ENCODE data around the gene MCM8. TPM values are rescaled to one million over a fixed set of nuclear protein-coding genes. Genes with fewer than 3 reads are reported as not detected.

The MCM8 gene
- total RNA-seq, 1 donor from 2014 or later, result 5.2 TPM

DNA sequence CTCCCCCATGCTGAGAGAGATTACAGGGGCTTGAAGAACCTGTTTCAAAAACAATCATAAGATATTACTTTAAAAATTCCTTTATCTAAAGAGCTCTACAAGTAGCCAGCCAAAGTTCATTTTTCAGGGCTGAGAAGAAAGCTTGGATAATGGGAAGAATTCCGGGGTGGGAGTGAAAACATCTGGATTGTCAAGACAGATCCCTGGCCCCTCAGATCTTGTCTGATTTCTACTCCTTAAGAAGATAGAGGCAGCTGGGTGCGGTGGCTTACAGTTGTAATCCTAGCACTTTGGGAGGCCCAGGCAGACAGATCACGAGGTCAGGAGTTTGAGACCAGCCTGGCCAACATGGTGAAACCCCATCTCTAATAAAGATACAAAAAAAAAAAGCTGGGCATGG lies 24.9 kb upstream of the MCM8 start:
- intact Hi-C loops (cut with DNase I), result no loop called here
- TF ChIP-seq, protein P1, sequence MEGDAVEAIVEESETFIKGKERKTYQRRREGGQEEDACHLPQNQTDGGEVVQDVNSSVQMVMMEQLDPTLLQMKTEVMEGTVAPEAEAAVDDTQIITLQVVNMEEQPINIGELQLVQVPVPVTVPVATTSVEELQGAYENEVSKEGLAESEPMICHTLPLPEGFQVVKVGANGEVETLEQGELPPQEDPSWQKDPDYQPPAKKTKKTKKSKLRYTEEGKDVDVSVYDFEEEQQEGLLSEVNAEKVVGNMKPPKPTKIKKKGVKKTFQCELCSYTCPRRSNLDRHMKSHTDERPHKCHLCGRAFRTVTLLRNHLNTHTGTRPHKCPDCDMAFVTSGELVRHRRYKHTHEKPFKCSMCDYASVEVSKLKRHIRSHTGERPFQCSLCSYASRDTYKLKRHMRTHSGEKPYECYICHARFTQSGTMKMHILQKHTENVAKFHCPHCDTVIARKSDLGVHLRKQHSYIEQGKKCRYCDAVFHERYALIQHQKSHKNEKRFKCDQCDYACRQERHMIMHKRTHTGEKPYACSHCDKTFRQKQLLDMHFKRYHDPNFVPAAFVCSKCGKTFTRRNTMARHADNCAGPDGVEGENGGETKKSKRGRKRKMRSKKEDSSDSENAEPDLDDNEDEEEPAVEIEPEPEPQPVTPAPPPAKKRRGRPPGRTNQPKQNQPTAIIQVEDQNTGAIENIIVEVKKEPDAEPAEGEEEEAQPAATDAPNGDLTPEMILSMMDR (IDR thresholded peaks at IDR 0.05), result no peak
- Histone ChIP-seq H3K4me3 (no peak overlapping the region), H3K36me3 (no peaks in the 10 kb centered on the region), H3K27ac (no peak overlapping the region), H3K9me3 (no peaks in the 10 kb centered on the region), H3K4me1 (no peaks in the 10 kb centered on the region), H3K27me3 (no peaks in the 10 kb centered on the region)
- no peak for ATAC-seq
- DNase-seq, result no peak

DNA sequence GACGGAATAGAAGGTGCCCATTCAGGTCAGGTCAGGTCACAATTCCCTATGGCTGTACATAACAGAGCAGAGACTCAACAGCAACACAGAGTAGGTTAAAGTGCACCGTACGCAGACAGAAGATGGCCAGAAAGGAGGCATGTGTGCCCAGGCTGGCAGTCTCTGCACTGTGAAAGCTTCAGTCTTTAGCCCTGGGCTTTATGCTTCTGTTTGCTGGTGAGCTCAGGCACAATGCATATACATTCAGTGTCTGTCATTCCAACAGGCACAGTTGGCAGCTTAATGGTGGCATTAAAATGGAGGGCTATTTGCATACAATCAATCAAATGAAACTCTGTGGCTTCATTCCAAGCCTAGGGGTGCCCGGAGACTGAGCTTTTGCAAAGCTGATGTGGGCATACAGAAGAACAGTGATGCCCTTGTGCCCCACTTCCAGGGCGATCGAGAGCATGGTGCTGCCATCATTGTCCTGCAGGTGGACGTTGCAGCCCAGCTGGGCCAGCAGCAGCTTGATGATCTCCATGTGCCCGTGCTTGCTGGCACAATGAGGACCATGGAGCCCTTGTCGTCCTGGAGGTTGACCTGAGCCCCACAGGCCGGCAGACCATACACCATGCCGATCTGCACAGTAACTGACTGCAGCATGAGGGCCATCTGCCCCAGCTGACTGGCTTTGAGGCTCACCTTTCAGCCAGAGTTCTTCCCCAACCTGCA lies 22.5 kb upstream of the MCM8 start:
- H3K4me1 ChIP-seq, result no peaks in the 10 kb centered on the region
- H3K36me3 ChIP-seq, result no peaks in the 10 kb centered on the region
- TF ChIP-seq, protein P1 (IDR thresholded peaks at IDR 0.05), result no peak
- H3K27ac ChIP-seq, result no peak overlapping the region
- H3K4me3 ChIP-seq, result no peak overlapping the region
- ATAC-seq (no peak), DNase-seq (no peak)
- intact Hi-C loops (cut with DNase I), result no loop called here
- H3K27me3 ChIP-seq, result no peaks in the 10 kb centered on the region
- no peaks in the 10 kb centered on the region for H3K9me3 ChIP-seq

DNA sequence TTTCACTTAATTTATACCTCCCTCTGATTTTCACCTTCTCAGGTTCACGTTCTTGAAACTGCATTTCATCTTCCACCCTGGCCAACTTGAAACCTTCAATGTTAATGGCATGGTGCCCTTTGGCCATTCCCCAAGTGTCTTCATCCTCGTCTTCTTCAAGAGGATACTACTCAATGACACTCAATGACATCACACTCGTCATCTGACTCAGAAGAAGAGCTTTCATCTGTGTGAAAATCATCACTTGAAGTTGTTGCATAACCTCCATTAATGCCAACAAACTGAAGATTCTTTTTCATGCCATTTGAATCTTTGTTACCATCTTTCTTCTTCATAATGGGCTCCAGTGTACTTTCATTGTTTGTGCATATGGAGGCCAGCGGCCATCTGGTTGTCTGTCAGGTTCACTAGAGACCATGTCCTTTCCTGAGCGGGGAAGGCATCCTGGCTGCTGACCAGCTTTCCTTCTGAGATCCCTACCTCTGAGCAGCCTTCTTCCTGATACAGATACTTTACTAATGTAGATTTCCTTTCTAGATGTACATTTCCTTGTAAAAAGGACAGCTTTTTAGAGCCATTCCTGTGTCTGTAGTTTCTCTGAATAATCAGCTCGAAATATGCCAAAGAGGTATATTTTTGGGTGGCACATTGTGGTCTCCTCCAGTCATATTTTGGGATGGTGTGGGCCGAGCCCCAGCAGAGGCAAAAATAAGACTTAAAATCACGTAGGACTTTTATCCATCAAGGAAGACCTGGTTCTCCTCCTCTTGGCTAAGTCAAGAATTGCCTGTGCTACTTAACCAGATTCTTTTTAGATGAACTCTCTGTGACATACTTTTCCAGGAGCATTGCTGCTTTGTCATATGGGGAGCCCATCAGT lies 21.4 kb upstream of the MCM8 start:
- intact Hi-C loops (cut with DNase I), result no loop called here
- Histone ChIP-seq H3K27me3 (no peaks in the 10 kb centered on the region), H3K4me1 (no peaks in the 10 kb centered on the region), H3K27ac (no peak overlapping the region), H3K9me3 (no peaks in the 10 kb centered on the region), H3K36me3 (no peaks in the 10 kb centered on the region), H3K4me3 (no peak overlapping the region)
- TF ChIP-seq, protein P1 (IDR thresholded peaks at IDR 0.05), result no peak
- ATAC-seq, result no peak
- no peak for DNase-seq

DNA sequence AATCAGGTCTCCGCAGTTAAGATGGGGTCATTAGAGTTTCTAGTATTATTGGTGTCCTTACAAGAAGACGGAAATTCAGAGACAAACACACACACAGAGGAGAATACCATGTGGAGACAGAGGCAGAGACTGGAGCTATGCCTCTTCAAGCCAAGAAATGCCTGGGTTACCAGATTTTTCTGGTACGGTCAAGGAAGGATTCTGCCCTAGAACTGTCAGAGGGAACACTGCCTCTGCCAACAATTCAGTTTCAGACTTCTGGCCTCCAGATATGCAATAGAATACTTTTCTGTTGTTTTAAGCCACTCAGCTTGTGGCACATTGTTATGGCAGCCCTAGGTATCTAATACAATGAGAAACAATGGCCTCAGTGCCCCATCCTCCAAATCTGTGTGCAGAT lies 19.0 kb upstream of the MCM8 start:
- no peak for DNase-seq
- intact Hi-C loops (cut with DNase I), result no loop called here
- Histone ChIP-seq H3K4me3 (no peak overlapping the region), H3K27me3 (no peaks in the 10 kb centered on the region), H3K9me3 (no peaks in the 10 kb centered on the region), H3K27ac (no peak overlapping the region), H3K36me3 (no peaks in the 10 kb centered on the region), H3K4me1 (no peaks in the 10 kb centered on the region)
- ATAC-seq, result no peak
- TF ChIP-seq, protein P1 (IDR thresholded peaks at IDR 0.05), result no peak

DNA sequence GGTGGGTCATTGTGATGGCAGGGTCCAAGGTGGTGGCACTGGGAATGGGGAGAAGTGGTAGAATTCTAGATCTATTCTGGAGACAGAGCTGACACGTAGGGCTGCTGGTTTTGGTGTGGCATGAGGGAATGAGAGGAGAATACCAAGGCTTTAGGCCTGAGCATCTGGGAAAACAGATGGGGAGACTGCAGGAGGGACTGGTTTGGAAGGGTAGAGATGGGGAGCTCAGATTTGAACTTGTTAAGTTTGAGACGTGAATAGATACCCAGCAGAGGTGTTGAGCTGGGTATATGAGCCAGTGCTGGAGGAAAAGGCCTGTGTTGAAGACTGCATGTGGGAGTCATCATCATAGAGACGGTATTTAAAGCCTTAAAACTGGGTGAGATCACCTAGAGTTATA lies 17.7 kb upstream of the MCM8 start:
- H3K4me1 ChIP-seq, result no peaks in the 10 kb centered on the region
- ATAC-seq (no peak), DNase-seq (no peak)
- H3K27me3 ChIP-seq, result no peaks in the 10 kb centered on the region
- intact Hi-C loops (cut with DNase I), result no loop called here
- H3K36me3 ChIP-seq, result peaks cover 5% of the 10 kb centered on the region
- H3K9me3 ChIP-seq, result no peaks in the 10 kb centered on the region
- H3K27ac ChIP-seq, result no peak overlapping the region
- TF ChIP-seq, protein P1 (IDR thresholded peaks at IDR 0.05), result no peak
- no peak overlapping the region for H3K4me3 ChIP-seq
